HG03095 (cell line): ENCODE measurements around the gene ANXA9.
A peak's percentile ranks its signal among the peaks of the same experiment; 100 is the strongest.

ENCODE experiments used
- ATAC-seq: cut with Tn5 transposase; IDR thresholded peaks from one replicate; pipeline ENCODE4 v1.9.1; 2021; ENCODE audit warnings: moderate library complexity; ENCODE audit not compliant: unreplicated experiment

ANXA9 gene

DNA sequence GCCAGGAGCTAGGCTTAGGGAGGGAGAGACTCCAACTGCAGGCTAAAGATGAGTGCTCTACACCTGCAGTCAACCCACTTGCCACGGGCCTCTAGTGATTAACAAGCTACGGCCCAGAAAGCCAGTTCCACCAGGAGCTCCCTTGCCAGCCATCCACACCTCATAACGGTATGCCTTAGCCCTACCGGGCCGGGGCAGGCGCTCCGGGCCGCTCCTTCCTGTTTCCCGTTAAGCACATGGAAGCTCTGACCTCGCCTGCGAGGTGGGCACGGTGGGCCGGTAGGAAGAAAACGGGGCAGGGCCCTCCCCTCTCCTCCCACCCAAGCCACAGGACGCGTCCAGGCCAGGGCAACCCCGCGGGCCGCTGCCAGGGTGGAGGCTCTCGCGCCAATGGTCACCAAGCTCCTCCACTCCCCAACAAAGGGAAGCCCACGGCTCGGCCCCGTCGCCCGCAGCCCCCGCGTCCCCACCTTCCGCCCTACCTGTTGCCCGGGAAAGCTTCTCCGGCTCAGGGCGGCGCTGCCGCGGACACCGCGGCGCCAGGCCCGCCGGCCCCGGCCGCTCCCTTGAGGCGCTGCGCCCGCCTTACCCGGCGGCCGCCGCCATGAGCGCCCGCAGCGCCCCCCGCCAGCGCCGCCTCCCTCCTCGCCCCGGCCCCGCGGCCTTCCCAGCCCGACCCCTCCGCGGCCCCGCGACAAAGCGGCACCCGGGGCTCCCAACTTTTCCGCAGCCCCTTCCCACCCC, 8.1 kb upstream of the ANXA9 start:
- peak; percentile 32 for ATAC-seq

DNA sequence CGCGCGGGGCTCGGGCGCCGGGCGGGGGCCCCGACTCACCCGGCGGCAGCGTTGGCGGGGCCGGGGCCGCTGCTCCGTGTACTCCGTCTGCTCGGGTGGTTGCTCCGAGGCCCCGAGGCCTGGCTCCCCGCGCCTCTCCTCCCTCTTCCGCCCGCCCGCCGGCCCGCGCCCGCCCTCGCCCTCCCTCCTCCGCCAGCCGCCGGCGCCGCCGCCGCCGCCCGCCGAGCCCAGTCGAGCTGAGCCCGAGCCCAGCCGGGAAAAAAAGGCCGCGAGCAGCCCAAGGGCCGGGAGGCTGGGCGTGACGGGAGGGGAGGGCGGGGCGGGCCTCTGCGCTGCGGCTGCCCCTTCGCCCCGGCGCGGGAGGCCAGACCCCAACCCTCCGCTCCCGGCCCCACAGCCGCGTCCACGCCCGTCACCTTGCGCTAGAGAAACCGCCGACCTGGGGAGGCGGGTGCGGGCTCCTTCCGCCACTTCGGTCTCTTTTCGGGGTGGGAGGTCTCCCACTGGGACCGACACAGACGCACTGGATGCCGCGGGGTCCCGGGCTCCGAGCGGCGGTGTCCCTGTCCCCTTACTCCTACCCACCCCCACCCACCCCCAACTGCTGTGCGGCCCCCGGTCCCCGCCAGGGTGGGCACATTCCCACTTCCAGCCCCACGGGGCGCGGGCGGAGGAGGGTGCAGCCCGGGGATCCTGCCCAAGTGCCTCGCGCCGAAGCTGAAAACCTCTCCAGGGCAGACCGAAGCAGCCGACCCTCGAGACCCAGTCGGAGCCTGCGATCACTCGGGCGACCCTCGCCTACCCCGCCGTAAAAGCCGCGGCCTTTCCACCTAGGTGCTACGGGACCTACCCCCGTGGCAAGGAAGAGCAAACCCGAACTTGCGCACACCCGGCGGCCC, 7.3 kb upstream of the ANXA9 start, which contains the start of gene CERS2:
CERS2 (minus strand) TSS at position 256 of the 899 bp plus-strand sequence. CDS start 5,745 bp downstream, outside the sequence.
- peak; percentile 50 for ATAC-seq

DNA sequence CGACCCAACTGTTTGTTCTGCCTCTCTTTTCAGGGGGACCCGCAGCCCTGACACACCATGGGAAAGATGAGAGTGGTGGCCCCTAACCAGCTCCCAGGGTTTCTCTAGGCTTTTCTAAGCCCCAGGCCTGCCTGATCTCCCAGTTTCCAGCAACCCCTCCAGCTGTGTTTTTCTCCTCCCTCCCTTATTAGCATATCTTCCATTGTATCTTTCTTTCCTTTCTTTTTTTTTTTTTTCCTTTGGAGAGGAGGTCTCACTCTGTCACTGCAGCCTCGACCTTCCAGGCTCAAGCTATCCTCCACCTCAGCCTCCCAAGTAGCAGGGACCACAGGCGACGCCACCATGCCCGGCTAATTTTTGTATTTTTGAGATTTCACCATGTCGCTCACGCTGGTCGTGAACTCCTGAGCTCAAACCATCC, 5.7 kb upstream of the ANXA9 start:
- ATAC-seq: no peak

GRCh38 chr1:150976879-150977694, 5.0 kb upstream of the ANXA9 start:
- no peak for ATAC-seq

DNA sequence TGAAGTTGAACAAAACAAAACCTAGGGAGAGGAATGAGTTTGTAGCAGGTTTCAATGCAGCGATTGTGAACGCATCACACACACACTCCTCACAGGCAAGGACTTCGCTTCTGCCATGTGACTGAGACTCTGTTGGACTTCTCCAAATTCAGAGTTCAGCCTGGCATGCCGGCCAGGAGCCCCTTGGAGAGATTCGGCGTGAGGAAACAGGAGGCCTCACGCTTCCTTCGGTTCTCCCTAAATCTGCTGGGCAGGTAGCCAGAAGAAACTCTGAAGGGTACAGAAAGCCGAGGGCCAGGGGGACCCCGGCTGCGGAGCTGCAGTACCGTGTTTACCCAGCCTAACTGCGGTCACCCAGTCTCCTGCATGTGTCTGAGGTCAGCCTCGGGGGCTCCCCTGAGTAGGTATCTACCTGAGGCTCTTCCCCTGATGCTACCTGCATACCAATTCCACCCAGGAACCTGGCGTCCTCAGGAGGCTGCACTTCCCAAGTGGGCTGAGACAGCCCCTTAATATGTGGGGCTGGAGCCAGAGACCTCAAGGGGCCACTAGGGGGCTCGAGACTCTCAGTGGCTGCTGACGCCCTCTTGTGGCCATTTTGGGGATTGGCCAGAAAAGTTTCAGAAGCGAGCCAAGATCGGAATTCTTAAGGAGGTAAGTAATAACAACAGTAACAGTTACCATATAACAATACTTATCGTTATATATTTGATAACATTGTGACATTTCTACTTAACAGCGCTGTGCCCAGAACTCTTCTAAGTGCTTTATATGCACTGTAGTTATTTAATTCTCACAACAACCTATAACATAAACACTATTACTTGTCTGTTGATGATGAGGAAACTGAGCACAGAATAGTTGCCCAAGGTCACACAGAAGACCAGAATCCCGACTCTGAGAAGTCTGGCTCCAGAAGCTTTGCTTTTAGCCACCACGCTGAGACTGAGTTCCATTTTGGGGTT, 2.7 kb upstream of the ANXA9 start:
- no peak for ATAC-seq

DNA sequence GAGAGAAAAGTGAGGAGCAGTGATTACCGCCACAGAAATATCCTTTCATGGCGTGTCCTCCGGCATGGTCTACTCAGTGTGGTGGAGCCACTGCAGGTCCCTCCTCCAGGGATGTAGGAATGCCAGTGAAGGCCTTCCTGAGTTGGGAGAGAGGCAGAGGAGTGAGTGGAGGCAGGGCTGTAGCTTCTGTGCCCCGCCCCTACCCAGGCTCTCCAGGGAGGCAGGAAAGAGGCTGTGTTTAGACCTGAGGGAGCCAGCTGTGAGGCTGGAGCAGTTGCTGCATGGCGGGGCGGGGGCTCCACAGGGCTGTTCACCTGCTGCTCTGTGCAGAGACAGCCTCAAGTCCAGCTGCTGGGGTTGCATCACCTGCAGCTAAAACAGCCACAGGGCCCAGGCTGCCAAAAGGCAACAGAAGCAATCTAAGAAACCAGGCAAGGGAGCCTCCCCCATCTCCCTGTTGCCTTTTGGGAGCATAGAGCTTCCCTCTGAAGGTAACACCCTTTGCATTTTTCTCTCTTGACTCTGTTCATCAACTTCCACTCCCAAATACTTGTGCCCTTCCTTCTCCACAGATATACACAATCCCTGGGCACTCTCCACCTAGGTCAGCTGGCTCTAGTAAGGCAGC, 801 bp upstream of the ANXA9 start:
- ATAC-seq: no peak

GRCh38 chr1:150985179-150985825, 3.2 kb downstream of the ANXA9 start:
- ATAC-seq: no peak

- no peak for ATAC-seq
These were observed 5.8 kb downstream of the ANXA9 start for GRCh38 chr1:150987924-150988323.

- ATAC-seq: no peak
These were observed 10.5 kb downstream of the ANXA9 start for GRCh38 chr1:150992626-150993025.

GRCh38 chr1:150994248-150994647, 12.2 kb downstream of the ANXA9 start:
- ATAC-seq: no peak

DNA sequence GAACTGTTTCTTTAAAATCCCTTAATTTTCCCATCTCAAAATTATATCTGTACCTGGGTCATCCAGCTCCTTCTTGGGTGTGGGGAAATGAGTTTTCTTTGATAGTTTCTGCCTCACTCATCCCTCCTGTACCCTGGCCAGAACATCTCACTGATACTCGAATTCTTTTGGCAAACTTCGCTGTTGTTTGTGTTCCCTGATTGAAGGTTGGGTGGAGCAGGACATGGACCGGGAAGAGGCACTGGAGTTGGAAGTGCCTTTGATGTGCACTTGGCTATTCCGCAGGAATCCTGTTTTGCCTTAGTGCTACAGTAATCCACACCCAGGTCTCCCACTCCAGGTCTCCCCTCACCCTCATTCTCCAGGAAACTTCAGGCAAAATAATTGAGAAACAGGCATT, 13.4 kb downstream of the ANXA9 start:
- ATAC-seq: no peak

DNA sequence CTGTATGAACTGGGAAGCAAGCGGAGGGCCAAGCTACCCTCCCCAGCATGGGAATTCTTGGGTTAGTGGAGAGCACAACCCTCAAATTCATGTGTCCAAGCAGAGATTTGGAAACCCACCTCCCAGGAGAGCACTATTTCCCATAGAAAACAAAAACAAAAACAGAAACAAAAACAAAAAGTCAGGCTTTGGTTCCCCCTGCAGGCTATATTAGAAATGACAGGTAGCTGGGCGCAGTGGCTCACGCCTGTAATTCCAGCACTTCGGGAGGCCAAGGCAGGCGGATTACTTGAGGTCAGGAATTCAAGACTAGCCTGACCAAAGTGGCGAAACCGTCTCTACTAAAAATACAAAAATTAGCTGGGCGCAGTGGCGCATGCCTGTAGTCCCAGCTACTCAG, 13.8 kb downstream of the ANXA9 start:
- ATAC-seq: no peak

- ATAC-seq: no peak
These were observed 15.2 kb downstream of the ANXA9 start for GRCh38 chr1:150997126-150997872.

- ATAC-seq: no peak
These were observed 15.9 kb downstream of the ANXA9 start for GRCh38 chr1:150997949-150998348.

GRCh38 chr1:150999051-150999674, 17.1 kb downstream of the ANXA9 start:
- no peak for ATAC-seq

DNA sequence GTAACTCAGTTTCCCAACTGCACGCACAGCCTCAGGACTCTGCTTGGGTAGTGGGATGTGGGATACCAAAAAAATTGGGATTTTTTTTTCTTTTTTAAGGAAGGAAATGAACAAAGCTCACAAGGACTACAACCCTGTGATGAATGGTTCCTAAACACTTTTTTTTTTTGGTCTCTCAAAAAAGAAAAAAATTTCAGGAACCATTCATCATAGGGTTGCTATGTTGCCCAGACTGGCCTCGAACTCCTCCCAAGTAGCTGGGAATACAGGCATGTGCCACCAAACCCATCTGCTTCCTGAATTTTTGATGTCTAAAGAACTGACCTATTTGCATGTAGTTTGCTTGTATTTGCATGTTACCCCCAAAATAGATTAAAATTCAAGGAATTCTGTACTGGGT, 17.8 kb downstream of the ANXA9 start:
- ATAC-seq: no peak

GRCh38 chr1:151000408-151000807, 18.3 kb downstream of the ANXA9 start:
- no peak for ATAC-seq

DNA sequence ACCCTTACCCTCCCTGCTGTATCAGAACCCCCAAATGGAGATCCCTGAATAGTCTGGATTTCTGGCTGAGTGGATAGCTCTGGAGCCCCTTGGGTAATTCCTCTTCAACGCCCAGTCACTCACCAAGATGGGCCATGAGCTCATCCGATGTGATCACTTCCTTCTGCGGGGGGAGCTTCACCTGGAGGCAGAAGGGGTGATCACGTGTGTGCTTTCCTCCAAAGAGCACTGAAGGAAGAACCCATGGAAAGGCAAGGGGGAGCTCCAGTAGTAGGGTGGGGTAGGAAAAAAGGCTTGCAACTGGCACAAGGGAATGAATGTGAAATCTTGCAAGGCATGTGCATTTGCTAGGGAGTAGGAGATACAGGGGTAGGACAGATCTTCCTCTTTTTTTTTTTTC, 19.5 kb downstream of the ANXA9 start:
- no peak for ATAC-seq
